HepG2 (cell line): ENCODE results near the gene GPS1. TPM values are rescaled to one million over a fixed set of nuclear protein-coding genes. Genes with fewer than 3 reads are reported as not detected.

Experiments
- AFF4 ChIP-seq: sonication (generic); formaldehyde crosslinking; IDR thresholded peaks from 2 replicates; pipeline ENCODE4 v1.4.0; 2020; ENCODE audit warnings: missing genetic modification reagents
- DNMT3B ChIP-seq: conservative IDR thresholded peaks from 2 replicates; pipeline ENCODE4 v1.6.1; 2016; ENCODE audit warnings: missing biosample characterization, control low read depth
- FOXA1 ChIP-seq, 2 experiments: fragments of 450-650 bp in 1 of 2; sonication (generic) in 1 of 2; formaldehyde crosslinking in 1 of 2; IDR thresholded peaks; 2 replicates each; pipeline versions ENCODE4 v1.4.0 to v1.6.1; 2016 to 2020; ENCODE audit warnings: missing genetic modification reagents in 1 of 2
- IKZF5 ChIP-seq: IDR thresholded peaks from 2 replicates; pipeline ENCODE4 v1.6.1; 2018; ENCODE audit warnings: missing genetic modification reagents, mild to moderate bottlenecking, missing compliant biosample characterization
- KDM3A ChIP-seq: IDR thresholded peaks from 2 replicates; pipeline ENCODE4 v1.6.1; 2018; ENCODE audit warnings: low read depth, missing compliant biosample characterization
- MAZ ChIP-seq, 2 experiments: sonication (generic) in 1 of 2; formaldehyde crosslinking in 1 of 2; IDR thresholded peaks; 2 replicates each; pipeline versions ENCODE4 v1.5.0 to v1.6.1; 2012 to 2020; ENCODE audit warnings: low read depth in 2 of 2, mild to moderate bottlenecking in 2 of 2, borderline replicate concordance in 1 of 2, improper control_type of control experiment in 1 of 2, low read length in 1 of 2, missing genetic modification reagents in 1 of 2, moderate library complexity in 1 of 2
- NR2F2 ChIP-seq: IDR thresholded peaks from 2 replicates; pipeline ENCODE4 v1.6.1; 2012; ENCODE audit warnings: low read depth, inconsistent platforms, borderline replicate concordance
- PAWR ChIP-seq: sonication (generic); formaldehyde crosslinking; IDR thresholded peaks from 2 replicates; pipeline ENCODE4 v1.4.0; 2020; ENCODE audit warnings: missing genetic modification reagents, mild to moderate bottlenecking, borderline replicate concordance
- PHF21A ChIP-seq: sonication (generic); formaldehyde crosslinking; IDR thresholded peaks from 2 replicates; pipeline ENCODE4 v1.5.0; 2020; ENCODE audit warnings: mild to moderate bottlenecking, missing genetic modification reagents
- PTBP1 ChIP-seq: fragments of 200-400 bp; formaldehyde crosslinking; IDR thresholded peaks from 2 replicates; pipeline ENCODE4 v1.6.1; 2018; ENCODE audit warnings: low read length, low read depth; ENCODE audit not compliant: poor library complexity, severe bottlenecking
- RARA ChIP-seq: IDR thresholded peaks from 2 replicates; pipeline ENCODE4 v1.6.1; 2016; ENCODE audit warnings: missing genetic modification reagents, missing compliant biosample characterization
- RBAK ChIP-seq: sonication (generic); formaldehyde crosslinking; IDR thresholded peaks from 2 replicates; pipeline ENCODE4 v1.5.1; 2020; ENCODE audit warnings: mild to moderate bottlenecking, missing genetic modification reagents
- RBM22 ChIP-seq: fragments of 200-400 bp; formaldehyde crosslinking; optimal IDR thresholded peaks from 2 replicates; pipeline ENCODE3; 2017; ENCODE audit warnings: mild to moderate bottlenecking, low read length, moderate library complexity
- TERF1 ChIP-seq: sonication (generic); formaldehyde crosslinking; IDR thresholded peaks from 2 replicates; pipeline ENCODE4 v1.8.0; 2022; ENCODE audit warnings: mild to moderate bottlenecking, missing genetic modification reagents, moderate library complexity
- ZC3H4 ChIP-seq: sonication (generic); formaldehyde crosslinking; IDR thresholded peaks from 2 replicates; pipeline ENCODE4 v1.4.0; 2020; ENCODE audit warnings: missing genetic modification reagents, borderline replicate concordance
- ZFP36L1 ChIP-seq: sonication (generic); formaldehyde crosslinking; IDR thresholded peaks from 2 replicates; pipeline ENCODE4 v1.8.0; 2022; ENCODE audit warnings: mild to moderate bottlenecking, missing genetic modification reagents, moderate library complexity
- ZNF34 ChIP-seq: sonication (generic); formaldehyde crosslinking; IDR thresholded peaks from 2 replicates; pipeline ENCODE4 v1.4.0; 2020; ENCODE audit warnings: mild to moderate bottlenecking, missing genetic modification reagents, borderline replicate concordance
- ZNF513 ChIP-seq: sonication (generic); formaldehyde crosslinking; conservative IDR thresholded peaks from 2 replicates; pipeline ENCODE4 v1.5.0; 2020; ENCODE audit warnings: missing genetic modification reagents
- ZNF773 ChIP-seq: sonication (generic); formaldehyde crosslinking; IDR thresholded peaks from 2 replicates; pipeline ENCODE4 v1.4.0; 2020; ENCODE audit warnings: missing genetic modification reagents, borderline replicate concordance
- ZSCAN30 ChIP-seq: sonication (generic); formaldehyde crosslinking; IDR thresholded peaks from 2 replicates; pipeline ENCODE4 v1.5.0; 2020; ENCODE audit warnings: mild to moderate bottlenecking, missing genetic modification reagents
- polyA plus RNA-seq, 8 experiments: library from polyadenylated mRNA; depleted of rRNA in 3 of 8; stranded (reverse) in 7 of 8; unstranded in 1 of 8; fragments of >200 nt; fragmentation: Illumina TruSeq in 4 of 8; extraction: Trizol in 4 of 8; gene quantifications; 2 replicates each; pipeline versions ENCODE4 v1.2.1 to v1.2.3, GENCODE V29; 2011 to 2016; ENCODE audit warnings: low read depth in 4 of 8, missing spikeins in 1 of 8, mixed read lengths in 1 of 8; ENCODE audit not compliant: insufficient read depth in 1 of 8
- total RNA-seq, 5 experiments: library from RNA; depleted of rRNA; stranded (reverse); fragments of >200 nt; fragmentation: Illumina TruSeq; extraction: Trizol; gene quantifications; 2 replicates each; pipeline ENCODE4 v1.2.3, GENCODE V29; 2016; ENCODE audit warnings: low read depth in 1 of 5

GPS1 gene
- total and polyA plus RNA-seq, 2 of the 13 experiments (the other 11 are each of a cell fraction or from before 2014, with no cell fraction given), result 124 to 128 TPM

- TF ChIP-seq KDM3A (CRISPR knock-in tag), result peak; percentile 4; the same call in 1 of the 2 replicates
- peak; percentile 63; the same call in 1 of the 2 replicates for TF ChIP-seq AFF4
- no peak for TF ChIP-seq RARA (CRISPR knock-in tag)
- TF ChIP-seq RBAK (CRISPR knock-in tag), result no peak
- no peak for TF ChIP-seq ZNF513 (CRISPR knock-in tag)
- TF ChIP-seq ZNF34 (CRISPR knock-in tag), result peak; percentile 45; the same call in 1 of the 2 replicates
- no peak for TF ChIP-seq PAWR
- 0 out of 2 replicates have a peak, but pooled peaks have one; percentile 38 for TF ChIP-seq DNMT3B (CRISPR knock-in tag)
- 0 out of 2 replicates have a peak, but pooled peaks have one; percentile 32 for TF ChIP-seq ZSCAN30
- TF ChIP-seq PHF21A (CRISPR knock-in tag), result peak; percentile 38
- no peak for TF ChIP-seq ZC3H4 (CRISPR knock-in tag)
- TF ChIP-seq NR2F2, result 0 out of 2 replicates have a peak, but pooled peaks have one; percentile 26
- no peak for TF ChIP-seq IKZF5
- no peak for TF ChIP-seq FOXA1 (IDR thresholded peaks at IDR 0.05)
- TF ChIP-seq FOXA1 (CRISPR knock-in tag; IDR thresholded peaks at IDR 0.05), result 0 out of 2 replicates have a peak, but pooled peaks have one; percentile 4
- TF ChIP-seq ZFP36L1 (CRISPR knock-in tag), result 0 out of 2 replicates have a peak, but pooled peaks have one; percentile 7
- peak; percentile 27 for TF ChIP-seq PTBP1
- TF ChIP-seq RBM22, result peak; percentile 40
- TF ChIP-seq MAZ (IDR thresholded peaks at IDR 0.05; ENCODE audit: borderline replicate concordance, low read depth, low read length), result peak; percentile 11; the same call in 1 of the 2 replicates
- no peak for TF ChIP-seq MAZ (CRISPR knock-in tag; IDR thresholded peaks at IDR 0.05; ENCODE audit: low read depth)
- no peak for TF ChIP-seq ZNF773 (CRISPR knock-in tag)
- TF ChIP-seq TERF1, result 0 out of 2 replicates have a peak, but pooled peaks have one; percentile 27
Observed at GRCh38 chr17:82021900-82022309, 29.8 kb upstream of the GPS1 start (continued).
